Right lung (tissue), 10 donors: ENCODE measurements around the gene CACNG6. TPM values are rescaled to one million over a fixed set of nuclear protein-coding genes. Genes with fewer than 3 reads are reported as not detected.
"Not testable (repeated sequence)": the region's sequence is repeated elsewhere in the genome, so short reads cannot be mapped to it uniquely, and the experiment has no call there.

ENCODE experiments used
- DNase-seq, 2 donors: peaks; one replicate each; pipeline ENCODE4 v3.0.0-alpha.2; 2013
- long read RNA-seq, 8 donors: transcript quantifications; one replicate each; lab custom pipeline, GENCODE V29; 2026
- polyA plus RNA-seq, 5 donors: library from polyadenylated mRNA; unstranded; fragments of 120-200 nt; gene quantifications; one replicate each; pipeline versions ENCODE4 v1.2.1 to v1.2.3, GENCODE V29; 2013; ENCODE audit warnings: inconsistent platforms in 1 of 5, low replicate concordance in 1 of 5; ENCODE audit not compliant: insufficient read length in 5 of 5, insufficient read depth in 1 of 5

The CACNG6 gene
- 1 to 10 TPM in 3 of 5 donors, under 1 TPM in 2; 0.21 to 2.6 (median 1.0) TPM for polyA plus RNA-seq
- long read RNA-seq, donor 1, partial matches to known transcripts: 20 of 45 reads
- long read RNA-seq, donor 1, other reads (novel, unspliced or antisense): 25 of 45 reads
- long read RNA-seq, donor 2: 0 reads
- long read RNA-seq, donor 3: 0 reads
- long read RNA-seq, donor 4: 0 reads
- long read RNA-seq, donor 5: 0 reads
- long read RNA-seq, donor 6: 0 reads
- long read RNA-seq, donor 7: 0 reads
- long read RNA-seq, donor 8: 0 reads

- no peak for DNase-seq
Observed at GRCh38 chr19:53991224-53992113, at the start of gene CACNG6. TSS of gene CACNG6 (plus strand) at chr19:53991637. CDS start at chr19:53992878, 1,241 bp downstream.

GRCh38 chr19:53942001-53942786 lies 49.2 kb upstream of the CACNG6 start:
- DNase-seq: no peak

GRCh38 chr19:53944416-53944815 lies 47.0 kb upstream of the CACNG6 start:
- DNase-seq: no peak

DNA sequence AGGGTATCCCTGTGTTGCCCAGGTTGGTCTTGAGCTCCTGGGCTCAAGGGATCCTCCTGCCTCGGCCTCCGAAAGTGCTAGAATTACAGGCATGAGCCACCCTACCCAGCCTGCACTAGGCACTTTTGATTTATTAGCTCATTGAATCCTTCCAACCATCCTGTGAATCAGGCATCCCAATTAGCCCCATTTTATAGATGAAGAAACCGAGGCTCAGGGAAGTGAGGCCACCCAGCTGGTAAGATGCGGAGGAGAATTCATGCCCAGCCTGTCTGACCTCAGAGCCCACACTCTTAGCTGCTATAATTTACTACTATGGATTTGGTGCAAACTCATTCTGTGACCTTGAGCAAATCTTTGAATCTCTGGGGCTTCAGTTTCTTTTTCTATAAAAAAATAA lies 46.5 kb upstream of the CACNG6 start:
- no peak for DNase-seq

DNA sequence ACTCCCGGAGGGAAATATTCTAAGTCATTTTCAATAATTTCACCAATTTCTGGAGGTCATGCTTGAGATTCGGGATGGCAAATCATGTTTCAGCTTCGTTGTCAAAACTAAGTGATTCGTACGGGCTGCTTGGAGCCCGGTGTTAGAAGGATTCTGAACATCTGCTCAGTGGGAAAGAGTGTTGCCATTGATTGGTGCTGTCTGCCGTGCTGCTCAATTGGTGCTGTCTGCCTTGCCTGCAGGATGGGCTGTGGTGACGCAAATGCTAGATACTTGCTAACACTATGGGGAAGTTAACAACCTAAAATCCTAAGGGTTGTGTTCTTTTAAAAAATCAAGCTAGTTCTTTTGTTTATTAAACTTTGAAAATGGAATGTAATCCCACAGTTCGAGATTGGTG lies 46.0 kb upstream of the CACNG6 start:
- DNase-seq: no peak

GRCh38 chr19:53945998-53946397 lies 45.4 kb upstream of the CACNG6 start:
- DNase-seq: no peak

DNA sequence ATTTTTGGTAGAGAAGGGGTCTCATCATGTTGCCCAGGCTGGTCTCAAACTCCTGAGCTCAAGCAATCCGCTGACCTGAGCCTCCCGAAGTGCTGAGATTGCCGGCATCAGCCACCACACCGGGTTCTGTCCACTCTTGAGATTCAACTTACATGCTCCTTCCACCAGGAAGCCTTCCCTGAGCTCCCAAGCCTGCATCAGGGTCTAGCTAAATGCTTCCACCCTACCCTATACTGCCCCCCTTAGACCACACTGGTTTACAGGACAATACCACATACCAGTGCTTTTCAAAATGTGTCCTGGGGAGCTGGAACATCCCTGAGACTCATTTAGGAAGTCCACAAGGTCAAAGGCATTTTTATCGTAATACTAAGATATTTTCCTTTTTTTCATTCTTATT lies 43.8 kb upstream of the CACNG6 start:
- no peak for DNase-seq

DNA sequence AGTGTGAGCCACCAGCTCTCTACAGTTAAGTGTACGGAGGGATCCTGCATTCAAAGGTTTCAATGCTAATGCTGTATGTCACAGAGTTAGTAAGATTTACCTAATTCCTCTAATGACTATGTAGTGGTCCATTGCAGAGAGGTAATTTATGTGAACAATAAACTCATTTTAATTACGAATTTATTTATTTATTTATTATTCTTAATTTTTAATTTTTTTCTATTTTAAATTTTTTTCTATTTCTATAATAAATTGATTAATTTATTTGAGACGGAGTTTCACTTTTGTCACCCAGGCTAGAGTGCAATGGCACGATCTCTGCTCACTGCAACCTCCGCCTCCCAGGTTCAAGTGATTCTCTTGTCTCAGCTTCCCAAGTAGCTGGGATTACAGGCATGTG lies 42.8 kb upstream of the CACNG6 start:
- not testable (repeated sequence) for DNase-seq

- no peak for DNase-seq
Observed at GRCh38 chr19:53951436-53951835, 40.0 kb upstream of the CACNG6 start.

- no peak for DNase-seq
Observed at GRCh38 chr19:53951947-53952346, 39.5 kb upstream of the CACNG6 start.

DNA sequence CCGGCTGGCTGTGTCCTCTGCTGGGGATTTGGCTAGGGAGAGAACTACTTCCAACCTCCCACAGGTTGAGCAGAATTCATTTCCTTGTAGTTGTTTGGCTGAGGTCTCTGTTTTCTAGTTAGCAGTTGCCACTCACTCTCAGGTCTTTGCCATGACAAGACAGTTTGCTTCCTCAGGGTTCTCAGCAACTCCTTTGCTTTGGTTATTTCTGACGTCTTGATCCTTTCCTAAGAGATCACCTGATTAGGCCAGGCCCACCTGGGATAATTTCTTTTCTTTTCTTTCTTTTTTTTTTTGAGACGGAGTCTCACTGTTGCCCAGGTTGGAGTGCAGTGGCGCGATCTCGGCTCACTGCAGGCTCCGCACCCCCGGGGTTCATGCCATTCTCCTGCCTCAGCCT lies 38.1 kb upstream of the CACNG6 start:
- DNase-seq: no peak

- no peak for DNase-seq
Observed at GRCh38 chr19:53957448-53958167, 33.8 kb upstream of the CACNG6 start.

- no peak for DNase-seq
Observed at GRCh38 chr19:53958168-53958571, 33.3 kb upstream of the CACNG6 start.

DNA sequence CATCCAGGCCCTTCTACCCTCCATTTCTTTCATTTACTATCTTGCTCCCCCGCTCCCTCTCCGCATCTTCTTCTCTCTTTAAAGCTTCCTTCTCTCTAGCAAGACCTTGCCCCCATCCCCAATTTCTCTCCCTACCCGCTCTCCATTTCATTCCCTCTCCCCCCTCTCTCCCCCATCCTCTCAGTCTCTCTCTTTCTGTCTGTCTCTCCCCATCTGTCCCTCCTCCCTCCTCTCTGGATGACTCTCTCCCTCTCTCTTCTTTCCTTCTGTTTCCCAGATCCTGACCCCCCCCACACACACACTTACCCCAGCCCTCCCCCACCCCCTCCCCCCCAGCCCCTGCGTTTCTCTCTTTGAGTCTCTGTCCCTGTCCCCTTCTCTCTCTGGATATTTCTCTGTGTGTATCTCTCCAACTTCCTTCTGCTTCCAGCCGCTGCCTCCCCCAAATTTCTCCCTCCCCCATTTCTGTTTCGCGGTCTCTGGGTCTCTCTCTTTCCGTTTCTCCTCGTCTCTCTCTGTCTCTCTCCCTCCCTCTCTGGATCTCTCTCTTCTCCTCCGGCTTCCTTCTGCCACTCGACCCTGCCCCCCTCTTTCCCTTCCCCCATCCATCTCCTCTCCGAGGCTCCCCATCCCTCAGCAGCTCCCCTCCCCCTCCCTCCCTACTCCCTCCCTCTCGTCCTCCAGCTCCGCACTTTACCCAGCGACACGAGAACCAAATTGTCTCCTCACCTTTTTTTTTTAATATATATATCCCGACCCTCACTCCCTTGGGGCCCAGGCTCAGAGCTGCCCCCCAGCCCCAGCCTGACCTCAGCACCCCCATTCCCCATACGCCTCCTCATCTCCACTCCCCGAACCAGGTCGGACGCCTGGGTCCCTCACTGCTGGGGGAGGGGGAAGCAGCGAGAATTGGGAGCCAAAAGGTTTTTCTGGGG lies 32.3 kb upstream of the CACNG6 start:
- no peak for DNase-seq

DNA sequence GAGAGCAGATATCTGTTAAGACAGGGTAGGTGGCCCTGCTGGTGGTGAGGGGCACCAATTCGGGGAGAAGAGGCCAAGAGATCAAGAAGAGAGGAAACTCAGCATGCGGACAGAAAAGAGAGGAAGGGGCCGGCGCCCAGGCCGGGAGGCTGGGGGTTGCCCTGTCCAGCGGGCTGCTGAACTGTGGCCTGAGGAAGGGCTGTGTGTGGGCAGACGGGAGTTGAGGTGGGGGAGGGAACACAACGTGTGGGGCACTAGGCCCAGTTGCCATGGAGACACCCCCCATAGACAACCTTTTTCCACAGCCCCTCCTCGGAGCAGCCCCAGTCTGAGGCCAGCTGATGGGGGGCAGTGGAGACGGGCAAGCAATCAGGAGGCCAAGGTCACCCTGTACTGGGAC lies 31.2 kb upstream of the CACNG6 start:
- no peak for DNase-seq

- no peak for DNase-seq
Observed at GRCh38 chr19:53960886-53961285, 30.6 kb upstream of the CACNG6 start.

DNA sequence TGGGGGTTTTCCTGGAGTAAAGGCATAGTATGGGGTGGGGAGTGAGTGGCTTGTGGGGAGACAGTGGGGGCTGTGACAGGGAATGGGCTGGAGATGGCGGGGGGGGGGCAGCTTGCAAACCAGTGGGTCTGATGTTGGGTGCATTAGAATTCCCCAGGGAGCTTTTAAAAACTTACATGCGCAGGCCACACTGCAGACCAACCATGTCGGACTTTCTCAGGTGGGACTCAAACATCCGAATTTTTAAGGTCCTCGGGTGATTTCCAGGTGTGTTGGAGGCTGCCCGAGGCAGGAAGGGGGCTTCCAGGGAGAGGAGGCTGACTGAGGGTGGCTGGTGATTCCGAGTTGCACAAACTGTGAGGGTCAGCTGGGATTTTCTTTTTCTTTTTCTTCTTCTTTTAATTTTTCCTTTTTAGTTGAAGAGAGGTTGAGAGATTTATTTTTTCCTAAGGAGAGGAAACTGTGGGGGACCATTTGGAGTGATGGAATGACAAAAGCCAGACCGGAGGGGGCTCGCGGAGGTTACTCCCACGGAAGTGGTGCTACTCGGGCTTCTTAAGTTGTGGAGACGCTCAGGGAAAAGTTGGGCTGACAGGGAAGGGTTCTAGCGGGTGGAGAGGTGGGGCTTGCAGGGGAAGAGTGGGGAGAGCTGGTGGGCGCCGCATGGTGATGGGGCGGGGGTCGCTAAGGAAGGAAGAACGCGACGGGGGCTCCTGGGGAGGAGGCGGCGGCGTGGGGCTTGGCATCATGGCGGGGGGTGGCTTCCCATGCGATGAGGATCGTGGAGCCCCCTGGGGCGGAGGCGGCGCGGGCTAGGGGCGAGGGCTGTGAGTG lies 29.7 kb upstream of the CACNG6 start:
- no peak for DNase-seq

- no peak for DNase-seq
Observed at GRCh38 chr19:53962887-53963431, 28.5 kb upstream of the CACNG6 start, which contains the start of gene CACNG8. TSS of gene CACNG8 (plus strand) at chr19:53962937.

- DNase-seq: no peak
Observed at GRCh38 chr19:53965091-53965490, 26.3 kb upstream of the CACNG6 start.
